A673 (cell line): ENCODE data around the gene ADAMTS9. TPM values are rescaled to one million over a fixed set of nuclear protein-coding genes. Genes with fewer than 3 reads are reported as not detected.

Source experiments
- BruUV-seq: library from RNA; stranded (reverse); fragments of 400-500 nt; replicated peaks from 2 replicates; lab custom pipeline; 2021; lab: Mats Ljungman, UMichigan
- CTCF ChIA-PET: fragments of 300-600 bp; sonication (Branson Sonifier 250); formaldehyde crosslinking; loops from one replicate; lab custom pipeline; 2022; ENCODE audit warnings: antibody characterized with exemption; lab: Charles Lee
- POLR2A ChIA-PET: fragments of 300-600 bp; sonication (Branson Sonifier 250); formaldehyde crosslinking; loops from one replicate; lab custom pipeline; 2022; ENCODE audit warnings: antibody characterized with exemption; ENCODE audit not compliant: low non-redundant PET; lab: Charles Lee
- DNase-seq: peaks from one replicate; pipeline ENCODE4 v3.0.0-alpha.2; 2015; ENCODE audit warnings: low spot score
- H3K27ac ChIP-seq: fragments of 200-600 bp; sonication (generic); 2 replicates; pipeline ENCODE4 v1.5.1; 2016; ENCODE audit warnings: mixed run types, low read depth, mild to moderate bottlenecking, mixed read lengths, antibody characterized with exemption, low read length; ENCODE audit not compliant: poor library complexity, severe bottlenecking
- H3K27me3 ChIP-seq: fragments of 200-600 bp; sonication (generic); replicated peaks from 2 replicates; pipeline ENCODE4 v1.6.1; 2017; ENCODE audit warnings: mixed run types, low read depth, mild to moderate bottlenecking, mixed read lengths, antibody characterized with exemption, low read length; ENCODE audit not compliant: insufficient read depth, poor library complexity
- H3K36me3 ChIP-seq: fragments of 200-600 bp; sonication (generic); 2 replicates; pipeline ENCODE4 v1.6.1; 2016; ENCODE audit warnings: mixed run types, mild to moderate bottlenecking, mixed read lengths, antibody characterized with exemption, low read length; ENCODE audit not compliant: insufficient read depth, poor library complexity, severe bottlenecking
- H3K4me1 ChIP-seq: fragments of 200-600 bp; sonication (generic); 2 replicates; pipeline ENCODE4 v1.6.1; 2017; ENCODE audit warnings: mixed run types, mild to moderate bottlenecking, mixed read lengths, antibody characterized with exemption, low read length; ENCODE audit not compliant: insufficient read depth, poor library complexity, severe bottlenecking
- H3K4me3 ChIP-seq: fragments of 200-600 bp; sonication (generic); 2 replicates; pipeline ENCODE4 v1.5.1; 2016; ENCODE audit warnings: low read depth, mixed run types, mild to moderate bottlenecking, mixed read lengths, low read length; ENCODE audit not compliant: poor library complexity, severe bottlenecking
- H3K9me3 ChIP-seq: fragments of 200-600 bp; sonication (generic); 2 replicates; pipeline ENCODE4 v1.6.1; 2016; ENCODE audit warnings: mixed run types, low read depth, mild to moderate bottlenecking, mixed read lengths, antibody characterized with exemption, low read length; ENCODE audit not compliant: poor library complexity, severe bottlenecking
- EZH2 ChIP-seq: fragments of 200-600 bp; sonication (generic); IDR thresholded peaks from 2 replicates; pipeline ENCODE4 v1.6.1; 2017; ENCODE audit warnings: borderline replicate concordance, low read depth, mild to moderate bottlenecking, mixed read lengths, antibody characterized with exemption, low read length; ENCODE audit not compliant: poor library complexity, severe bottlenecking
- intact Hi-C: fragments of 100-400 bp; cut with micrococcal nuclease; formaldehyde crosslinking; loops from one replicate; pipeline ENCODE4 v1.10.0; 2022; ENCODE audit not compliant: unreplicated experiment
- total RNA-seq: library from RNA; stranded (reverse); gene quantifications from 2 replicates; pipeline ENCODE4 v1.2.3, GENCODE V29; 2021
- TF ChIP-seq, protein P1 (sequence below): fragments of 300-800, 200-600 bp; sonication (generic); conservative IDR thresholded peaks from 2 replicates; pipeline ENCODE4 v1.5.1; 2017; ENCODE audit warnings: low read depth, mild to moderate bottlenecking, antibody characterized with exemption, low read length, moderate library complexity, mixed read lengths

The ADAMTS9 gene
- total RNA-seq, 1 experiment from 2014 or later: 0.26 TPM

GRCh38 chr3:64666171-64666588, 21.6 kb downstream of the ADAMTS9 start:
- Histone ChIP-seq H3K27me3 (no peaks in the 10 kb centered on the region), H3K4me1 (no peaks in the 10 kb centered on the region), H3K4me3 (no peak overlapping the region), H3K9me3 (no peaks in the 10 kb centered on the region), H3K27ac (no peak overlapping the region), H3K36me3 (no peaks in the 10 kb centered on the region)
- ChIA-PET POLR2A (no interaction called here), CTCF (no interaction called here)
- intact Hi-C loops: no loop called here
- no TSS peak for BruUV-seq
- TF ChIP-seq, protein P1, sequence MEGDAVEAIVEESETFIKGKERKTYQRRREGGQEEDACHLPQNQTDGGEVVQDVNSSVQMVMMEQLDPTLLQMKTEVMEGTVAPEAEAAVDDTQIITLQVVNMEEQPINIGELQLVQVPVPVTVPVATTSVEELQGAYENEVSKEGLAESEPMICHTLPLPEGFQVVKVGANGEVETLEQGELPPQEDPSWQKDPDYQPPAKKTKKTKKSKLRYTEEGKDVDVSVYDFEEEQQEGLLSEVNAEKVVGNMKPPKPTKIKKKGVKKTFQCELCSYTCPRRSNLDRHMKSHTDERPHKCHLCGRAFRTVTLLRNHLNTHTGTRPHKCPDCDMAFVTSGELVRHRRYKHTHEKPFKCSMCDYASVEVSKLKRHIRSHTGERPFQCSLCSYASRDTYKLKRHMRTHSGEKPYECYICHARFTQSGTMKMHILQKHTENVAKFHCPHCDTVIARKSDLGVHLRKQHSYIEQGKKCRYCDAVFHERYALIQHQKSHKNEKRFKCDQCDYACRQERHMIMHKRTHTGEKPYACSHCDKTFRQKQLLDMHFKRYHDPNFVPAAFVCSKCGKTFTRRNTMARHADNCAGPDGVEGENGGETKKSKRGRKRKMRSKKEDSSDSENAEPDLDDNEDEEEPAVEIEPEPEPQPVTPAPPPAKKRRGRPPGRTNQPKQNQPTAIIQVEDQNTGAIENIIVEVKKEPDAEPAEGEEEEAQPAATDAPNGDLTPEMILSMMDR: no peak
- TF ChIP-seq EZH2: no peak
- no peak for DNase-seq

GRCh38 chr3:64664397-64664796, 23.4 kb downstream of the ADAMTS9 start:
- Histone ChIP-seq H3K27ac (no peak overlapping the region), H3K36me3 (no peaks in the 10 kb centered on the region), H3K9me3 (no peaks in the 10 kb centered on the region), H3K27me3 (no peaks in the 10 kb centered on the region), H3K4me3 (no peak overlapping the region), H3K4me1 (no peaks in the 10 kb centered on the region)
- TF ChIP-seq EZH2: no peak
- TF ChIP-seq, protein P1: no peak
- ChIA-PET CTCF (no interaction called here), POLR2A (no interaction called here)
- BruUV-seq: no TSS peak
- intact Hi-C loops: no loop called here
- no peak for DNase-seq

- no peaks in the 10 kb centered on the region for H3K27me3 ChIP-seq
- H3K36me3 ChIP-seq: no peaks in the 10 kb centered on the region
- no TSS peak for BruUV-seq
- intact Hi-C loops: no loop called here
- POLR2A ChIA-PET: no interaction called here
- no peaks in the 10 kb centered on the region for H3K4me1 ChIP-seq
- DNase-seq: no peak
- H3K9me3 ChIP-seq: no peaks in the 10 kb centered on the region
- TF ChIP-seq, protein P1: no peak
- TF ChIP-seq EZH2: no peak
- CTCF ChIA-PET: no interaction called here
- H3K27ac ChIP-seq: no peak overlapping the region
- no peak overlapping the region for H3K4me3 ChIP-seq
Observed at GRCh38 chr3:64659617-64659978, 28.2 kb downstream of the ADAMTS9 start.
